ENCODE data around the gene NOSTRIN.
"Not testable (repeated sequence)": the region's sequence is repeated elsewhere in the genome, so short reads cannot be mapped to it uniquely, and the experiment has no call there.

The NOSTRIN gene

GRCh38 chr2:168791140-168791539, 11.3 kb upstream of the NOSTRIN start:
- not testable (repeated sequence) for DNase-seq

- no peak for DNase-seq
These were observed 8.8 kb upstream of the NOSTRIN start for GRCh38 chr2:168793596-168793995.

- no peak for DNase-seq
These were observed 7.5 kb upstream of the NOSTRIN start for GRCh38 chr2:168794968-168795367.

- no peak for DNase-seq
These were observed 6.3 kb upstream of the NOSTRIN start for GRCh38 chr2:168796090-168796577.

GRCh38 chr2:168796583-168797285, 5.7 kb upstream of the NOSTRIN start:
- no peak for DNase-seq

- no peak for DNase-seq
These were observed 5.2 kb upstream of the NOSTRIN start for GRCh38 chr2:168797286-168797655.

GRCh38 chr2:168798076-168798887, 4.2 kb upstream of the NOSTRIN start:
- no peak for DNase-seq

- no peak for DNase-seq
These were observed 3.5 kb upstream of the NOSTRIN start for GRCh38 chr2:168798888-168799410.

- no peak for DNase-seq
These were observed 966 bp upstream of the NOSTRIN start for GRCh38 chr2:168801471-168801870.

GRCh38 chr2:168802859-168803725, 655 bp downstream of the NOSTRIN start:
- DNase-seq: no peak

- DNase-seq: no peak
These were observed 1.8 kb downstream of the NOSTRIN start for GRCh38 chr2:168804214-168804613.

- DNase-seq: no peak
These were observed 3.2 kb downstream of the NOSTRIN start for GRCh38 chr2:168805615-168806014.

- no peak for DNase-seq
These were observed 7.1 kb downstream of the NOSTRIN start for GRCh38 chr2:168809537-168809936.

GRCh38 chr2:168810235-168810634, 7.8 kb downstream of the NOSTRIN start:
- no peak for DNase-seq

GRCh38 chr2:168811696-168812095, 9.3 kb downstream of the NOSTRIN start:
- no peak for DNase-seq

GRCh38 chr2:168814046-168814445, 11.6 kb downstream of the NOSTRIN start:
- DNase-seq: no peak

GRCh38 chr2:168814939-168815907, 12.8 kb downstream of the NOSTRIN start:
- no peak for DNase-seq

- DNase-seq: no peak
These were observed 13.9 kb downstream of the NOSTRIN start for GRCh38 chr2:168816369-168816768.

- no peak for DNase-seq
These were observed 16.7 kb downstream of the NOSTRIN start for GRCh38 chr2:168819050-168819715.

- DNase-seq: no peak
These were observed 17.5 kb downstream of the NOSTRIN start for GRCh38 chr2:168819829-168820489.

- no peak for DNase-seq
These were observed 19.1 kb downstream of the NOSTRIN start for GRCh38 chr2:168821577-168821976.

Data from NCI-H524 treated with DMSO at 0.1 percent for 48 hours (cell line).